Articular chondrocyte of knee joint (primary cell): Measurements from ENCODE around the gene CLEC4D. TPM values are rescaled to one million over a fixed set of nuclear protein-coding genes. Genes with fewer than 3 reads are reported as not detected.

ENCODE experiments used
- small RNA-seq: library from RNA; depleted of rRNA; stranded (forward); fragments of <200 nt; gene quantifications from one replicate; pipeline ENCODE3, GENCODE V24; 2012
- total RNA-seq: library from RNA; depleted of rRNA; stranded (reverse); fragments of >200 nt; gene quantifications from 2 replicates; pipeline ENCODE4 v1.2.3, GENCODE V29; 2012

CLEC4D gene
- total RNA-seq, result not detected in 2 replicates

DNA sequence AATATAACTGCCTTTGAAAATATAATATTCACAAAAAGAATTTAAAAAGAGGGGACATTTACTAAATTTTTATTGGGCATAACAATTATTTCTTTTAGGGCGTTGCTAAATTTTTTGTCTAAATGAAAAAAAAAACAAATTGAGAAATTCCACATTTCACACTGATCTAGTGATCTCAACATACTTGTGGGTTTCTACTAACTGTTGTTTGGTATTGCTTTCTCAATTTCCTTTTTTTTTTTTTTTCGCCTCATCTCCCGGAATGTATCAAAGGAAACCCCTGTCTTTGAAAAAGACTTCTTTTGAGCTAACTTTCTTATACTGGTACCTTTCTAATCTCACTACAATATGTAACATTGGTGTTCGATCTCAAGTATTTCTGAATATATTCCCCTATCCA lies at the start of gene CLEC4D:
TSS of gene CLEC4D (plus strand) at position 248 of the 400 bp plus-strand sequence. CDS start 230 bp downstream, outside the sequence.

GRCh38 chr12:8540831-8541230 lies 27.5 kb downstream of the CLEC4D start, which contains the start of gene CLEC4E:
Gene CLEC4E, minus strand, starts transcription at chr12:8540905. Its CDS starts 108 bp downstream, at chr12:8540797.

Small RNA genes lying within 50 kb of the gene (small RNA-seq; reads per million reads assigned to genes)
- gene RNU6-275P, result not detected

Other genes with a start within 250 kb of the CLEC4D start
- gene CLEC6A, start 57.5 kb upstream of the CLEC4D start, total RNA-seq, result not detected in 2 replicates
- not detected in 2 replicates for gene CLEC4E, start 27.4 kb downstream of the CLEC4D start, total RNA-seq
- gene AICDA, start 99.4 kb downstream of the CLEC4D start, total RNA-seq, result not detected in 2 replicates
- gene MFAP5, start 149.3 kb downstream of the CLEC4D start, total RNA-seq, result 6.4 and 12.3 TPM in 2 replicates
- gene RIMKLB, start 184.5 kb downstream of the CLEC4D start, total RNA-seq, result 16.5 and 18.1 TPM in 2 replicates